T1000 (cell line): ENCODE results near the gene EMC7.
A peak's percentile ranks its signal among the peaks of the same experiment; 100 is the strongest.

ENCODE experiments used
- DNase-seq: peaks from one replicate; lab custom pipeline; 2025; ENCODE audit warnings: mixed read lengths; lab: John Stamatoyannopoulos, UW

The EMC7 gene

GRCh38 chr15:34038023-34038870 is 63.4 kb downstream of the EMC7 start:
- peak; percentile 52 for DNase-seq
